GM23248 (cell line): ENCODE measurements around the gene DPAGT1.

Source experiments
- EZH2 ChIP-seq: fragments of 200-600 bp; sonication (generic); IDR thresholded peaks from 2 replicates; pipeline ENCODE4 v1.6.1; 2018; ENCODE audit warnings: antibody characterized with exemption, mild to moderate bottlenecking; ENCODE audit not compliant: insufficient read depth, poor library complexity, severe bottlenecking
- EZH2phosphoT487 ChIP-seq: fragments of 200-600 bp; sonication (generic); IDR thresholded peaks from 2 replicates; pipeline ENCODE4 v1.6.1; 2018; ENCODE audit warnings: antibody characterized with exemption, moderate library complexity, mild to moderate bottlenecking, low read depth; ENCODE audit not compliant: insufficient read depth

DNA sequence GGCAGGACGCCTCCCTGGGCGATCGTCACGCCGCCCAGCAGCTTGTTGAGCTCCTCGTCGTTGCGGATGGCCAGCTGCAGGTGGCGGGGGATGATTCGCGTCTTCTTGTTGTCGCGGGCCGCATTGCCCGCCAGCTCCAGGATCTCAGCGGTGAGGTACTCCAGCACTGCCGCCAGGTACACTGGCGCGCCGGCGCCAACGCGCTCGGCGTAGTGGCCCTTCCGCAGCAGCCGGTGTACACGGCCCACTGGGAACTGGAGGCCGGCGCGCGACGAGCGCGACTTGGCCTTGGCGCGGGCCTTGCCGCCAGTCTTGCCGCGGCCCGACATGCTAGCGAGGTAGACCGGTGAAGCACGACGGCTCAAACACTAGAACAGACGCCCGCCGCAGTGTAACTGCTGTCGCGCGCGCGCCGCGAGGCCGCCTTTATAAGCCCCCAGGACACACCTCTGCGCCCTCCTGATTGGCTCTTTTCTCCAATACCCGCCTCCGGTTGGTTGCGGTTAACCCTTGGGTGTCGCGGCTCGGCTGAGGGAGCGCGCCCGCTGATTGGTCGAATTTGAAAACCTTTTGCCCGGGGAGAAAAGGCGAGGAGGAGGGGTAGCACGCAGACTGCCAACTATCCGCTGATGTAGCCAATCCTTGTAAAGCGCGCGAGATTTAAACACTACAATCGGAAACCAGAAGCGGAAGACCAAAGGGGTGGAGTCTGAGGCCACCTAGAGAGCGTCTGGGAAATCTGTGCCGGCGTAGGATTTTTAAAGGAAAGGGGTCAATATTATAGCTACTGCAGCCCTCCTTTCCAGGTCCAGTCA is 6.4 kb downstream of the DPAGT1 start:
- no peak for TF ChIP-seq EZH2
- TF ChIP-seq EZH2phosphoT487 = no peak
